ENCODE measurements around the gene EPPIN. TPM values are rescaled to one million over a fixed set of nuclear protein-coding genes. Genes with fewer than 3 reads are reported as not detected.
"Not testable (repeated sequence)": the region's sequence is repeated elsewhere in the genome, so short reads cannot be mapped to it uniquely, and the experiment has no call there.

The EPPIN gene
- not detected for polyA plus RNA-seq (2012; ENCODE audit: missing spikeins)

GRCh38 chr20:45547206-45547770 is at the start of gene EPPIN:
Gene EPPIN, minus strand, starts transcription at chr20:45547401. Its CDS starts 44 bp downstream, at chr20:45547357.
- DNase-seq (ENCODE audit: insufficient read length): no peak
- TF ChIP-seq TAF1 (IDR thresholded peaks at IDR 0.05; ENCODE audit: borderline replicate concordance, low read depth, low read length) (no peak), POLR2A (IDR thresholded peaks at IDR 0.05; ENCODE audit: low read depth, low read length) (no peak), POLR2AphosphoS5 (IDR thresholded peaks at IDR 0.05; ENCODE audit: low read depth, low read length) (no peak)
- no peak for FAIRE-seq

DNA sequence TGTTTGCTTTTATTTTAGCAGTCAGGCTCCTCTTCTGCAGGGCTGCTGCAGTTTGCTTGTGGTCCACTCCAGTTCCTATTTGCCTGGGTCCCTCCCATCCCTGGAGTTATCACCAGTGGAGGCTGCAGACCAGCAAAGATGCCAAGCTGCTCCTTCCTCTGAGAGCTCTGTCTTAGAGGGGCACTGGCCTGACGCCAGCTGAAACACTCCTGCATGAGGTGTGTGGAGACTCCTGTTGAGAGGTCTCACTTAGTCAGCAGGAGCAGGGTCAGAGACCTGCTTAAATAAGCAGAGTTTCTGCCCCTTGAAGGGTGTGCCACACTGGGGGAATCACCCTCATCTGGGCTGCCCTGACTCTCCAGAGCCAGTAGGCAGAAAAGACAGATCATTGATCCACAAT is 48.0 kb upstream of the EPPIN start:
- no peak for DNase-seq (ENCODE audit: insufficient read length)
- no peak for TF ChIP-seq POLR2A (IDR thresholded peaks at IDR 0.05; ENCODE audit: low read depth, low read length)
- no peak for TF ChIP-seq TAF1 (IDR thresholded peaks at IDR 0.05; ENCODE audit: borderline replicate concordance, low read depth, low read length)
- no peak for TF ChIP-seq POLR2AphosphoS5 (IDR thresholded peaks at IDR 0.05; ENCODE audit: low read depth, low read length)
- FAIRE-seq: no peak

GRCh38 chr20:45593498-45593897 is 46.3 kb upstream of the EPPIN start:
- DNase-seq (ENCODE audit: insufficient read length) (no peak), FAIRE-seq (no peak)
- no peak for TF ChIP-seq TAF1 (IDR thresholded peaks at IDR 0.05; ENCODE audit: borderline replicate concordance, low read depth, low read length)
- no peak for TF ChIP-seq POLR2AphosphoS5 (IDR thresholded peaks at IDR 0.05; ENCODE audit: low read depth, low read length)
- no peak for TF ChIP-seq POLR2A (IDR thresholded peaks at IDR 0.05; ENCODE audit: low read depth, low read length)

- no peak for DNase-seq (ENCODE audit: insufficient read length)
These were observed 45.5 kb upstream of the EPPIN start for GRCh38 chr20:45592574-45593189.

GRCh38 chr20:45589725-45590124 is 42.5 kb upstream of the EPPIN start:
- DNase-seq (ENCODE audit: insufficient read length) (no peak), FAIRE-seq (no peak)
- TF ChIP-seq POLR2A (IDR thresholded peaks at IDR 0.05; ENCODE audit: low read depth, low read length) (no peak), TAF1 (IDR thresholded peaks at IDR 0.05; ENCODE audit: borderline replicate concordance, low read depth, low read length) (no peak), POLR2AphosphoS5 (IDR thresholded peaks at IDR 0.05; ENCODE audit: low read depth, low read length) (no peak)

More at GRCh38 chr20:45592574-45593189, 45.5 kb upstream of the EPPIN start:
- FAIRE-seq: peak; percentile 58
- TF ChIP-seq POLR2AphosphoS5 (IDR thresholded peaks at IDR 0.05; ENCODE audit: low read depth, low read length): no peak
- TF ChIP-seq POLR2A (IDR thresholded peaks at IDR 0.05; ENCODE audit: low read depth, low read length): no peak
- TF ChIP-seq TAF1 (IDR thresholded peaks at IDR 0.05; ENCODE audit: borderline replicate concordance, low read depth, low read length): no peak

GRCh38 chr20:45588800-45589199 is 41.6 kb upstream of the EPPIN start:
- TF ChIP-seq TAF1 (IDR thresholded peaks at IDR 0.05; ENCODE audit: borderline replicate concordance, low read depth, low read length) (no peak), POLR2A (IDR thresholded peaks at IDR 0.05; ENCODE audit: low read depth, low read length) (no peak), POLR2AphosphoS5 (IDR thresholded peaks at IDR 0.05; ENCODE audit: low read depth, low read length) (no peak)
- no peak for DNase-seq (ENCODE audit: insufficient read length)
- FAIRE-seq: no peak

- FAIRE-seq; DNase-seq (ENCODE audit: insufficient read length): not testable (repeated sequence)
These were observed 38.8 kb upstream of the EPPIN start for GRCh38 chr20:45585986-45586385.

DNA sequence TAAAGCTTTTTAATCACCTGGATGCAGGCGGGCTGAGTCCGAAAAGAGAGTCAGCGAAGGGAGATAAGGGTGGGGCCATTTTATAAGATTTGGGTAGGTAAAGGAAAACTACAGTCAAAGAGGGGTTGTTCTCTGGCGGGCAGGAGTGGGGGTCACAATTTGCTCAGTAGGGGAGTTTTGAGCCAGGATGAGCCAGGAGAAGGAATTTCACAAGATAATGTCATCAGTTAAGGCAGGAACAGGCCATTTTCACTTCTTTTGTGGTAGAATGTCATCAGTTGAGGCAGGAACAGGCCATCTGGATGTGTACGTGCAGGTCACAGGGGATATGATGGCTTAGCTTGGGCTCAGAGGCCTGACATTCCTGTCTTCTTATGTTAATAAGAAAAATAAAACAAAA is 37.1 kb upstream of the EPPIN start:
- DNase-seq (ENCODE audit: insufficient read length); FAIRE-seq: not testable (repeated sequence)

- FAIRE-seq: no peak
- TF ChIP-seq TAF1 (IDR thresholded peaks at IDR 0.05; ENCODE audit: borderline replicate concordance, low read depth, low read length) (no peak), POLR2AphosphoS5 (IDR thresholded peaks at IDR 0.05; ENCODE audit: low read depth, low read length) (no peak), POLR2A (IDR thresholded peaks at IDR 0.05; ENCODE audit: low read depth, low read length) (no peak)
- DNase-seq (ENCODE audit: insufficient read length): no peak
These were observed 36.3 kb upstream of the EPPIN start for GRCh38 chr20:45583502-45583901.

GRCh38 chr20:45581702-45582101 is 34.5 kb upstream of the EPPIN start:
- DNase-seq (ENCODE audit: insufficient read length) (no peak), FAIRE-seq (no peak)
- TF ChIP-seq TAF1 (IDR thresholded peaks at IDR 0.05; ENCODE audit: borderline replicate concordance, low read depth, low read length): no peak
- TF ChIP-seq POLR2AphosphoS5 (IDR thresholded peaks at IDR 0.05; ENCODE audit: low read depth, low read length): no peak
- TF ChIP-seq POLR2A (IDR thresholded peaks at IDR 0.05; ENCODE audit: low read depth, low read length): no peak

DNA sequence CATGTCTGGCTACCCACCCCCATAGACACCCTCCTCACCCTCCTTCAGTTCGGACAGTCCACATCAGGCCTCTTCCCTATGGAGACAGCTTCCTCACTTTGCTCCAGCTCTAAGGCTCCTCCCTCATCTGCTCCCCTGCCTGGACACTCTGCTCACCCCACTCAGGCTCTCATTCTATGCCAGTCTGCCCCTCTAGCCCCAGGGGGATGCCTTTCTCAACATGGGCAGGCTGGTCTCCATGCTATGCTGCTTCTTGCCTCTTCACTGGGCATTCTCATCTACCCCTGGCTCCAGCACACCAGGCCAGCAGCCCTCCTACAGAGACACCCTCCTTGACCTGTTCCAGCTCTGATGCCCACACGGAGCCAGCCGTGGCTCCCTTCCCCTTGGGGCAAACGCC is 32.0 kb upstream of the EPPIN start, which contains the start of gene WFDC8:
Gene WFDC8, minus strand, starts transcription at position 101 of the 400 bp plus-strand sequence. Its CDS starts 37 bp downstream, at position 64.
- TF ChIP-seq POLR2A (IDR thresholded peaks at IDR 0.05; ENCODE audit: low read depth, low read length) (no peak), TAF1 (IDR thresholded peaks at IDR 0.05; ENCODE audit: borderline replicate concordance, low read depth, low read length) (no peak), POLR2AphosphoS5 (IDR thresholded peaks at IDR 0.05; ENCODE audit: low read depth, low read length) (no peak)
- no peak for DNase-seq (ENCODE audit: insufficient read length)
- no peak for FAIRE-seq

- no peak for FAIRE-seq
These were observed 31.0 kb upstream of the EPPIN start for GRCh38 chr20:45578231-45578630.

More at GRCh38 chr20:45578231-45578630, 31.0 kb upstream of the EPPIN start:
- DNase-seq (ENCODE audit: insufficient read length): no peak
- TF ChIP-seq POLR2A (IDR thresholded peaks at IDR 0.05; ENCODE audit: low read depth, low read length) (no peak), POLR2AphosphoS5 (IDR thresholded peaks at IDR 0.05; ENCODE audit: low read depth, low read length) (no peak), TAF1 (IDR thresholded peaks at IDR 0.05; ENCODE audit: borderline replicate concordance, low read depth, low read length) (no peak)
